Esophagus (tissue), 2 donors: Measurements from ENCODE around the gene SPTSSB. TPM values are rescaled to one million over a fixed set of nuclear protein-coding genes. Genes with fewer than 3 reads are reported as not detected.

Experiments
- H3K27ac ChIP-seq, 2 donors: one replicate each; pipeline ENCODE4 v1.5.1; 2013; ENCODE audit warnings: low read depth in 2 of 2, mild to moderate bottlenecking in 2 of 2, inconsistent platforms in 1 of 2, low read length in 1 of 2, moderate library complexity in 1 of 2
- H3K27me3 ChIP-seq, 2 donors: one replicate each; pipeline ENCODE4 v1.6.1; 2013; ENCODE audit warnings: low read length in 2 of 2, control low read depth in 1 of 2, mild to moderate bottlenecking in 1 of 2; ENCODE audit not compliant: insufficient read depth in 2 of 2, control insufficient read depth in 1 of 2
- H3K36me3 ChIP-seq, 2 donors: one replicate each; pipeline ENCODE4 v1.6.1; 2013; ENCODE audit warnings: low read length in 1 of 2; ENCODE audit not compliant: control insufficient read depth in 2 of 2, insufficient read depth in 2 of 2
- H3K4me1 ChIP-seq, 2 donors: one replicate each; pipeline ENCODE4 v1.6.1; 2013; ENCODE audit warnings: low read length in 1 of 2; ENCODE audit not compliant: control insufficient read depth in 2 of 2, insufficient read depth in 2 of 2
- H3K4me3 ChIP-seq, 2 donors: one replicate each; pipeline ENCODE4 v1.5.1; 2013; ENCODE audit warnings: low read length in 2 of 2, mild to moderate bottlenecking in 2 of 2, low read depth in 1 of 2, moderate library complexity in 1 of 2
- H3K9me3 ChIP-seq, 2 donors: one replicate each; pipeline ENCODE4 v1.6.1; 2013; ENCODE audit warnings: mild to moderate bottlenecking in 2 of 2, low read depth in 1 of 2, low read length in 1 of 2, moderate library complexity in 1 of 2; ENCODE audit not compliant: control insufficient read depth in 2 of 2, insufficient read depth in 1 of 2
- WGBS, 2 donors: extraction: QIAGEN DNeasy Blood & Tissue Kit; methylation state at CpG; one replicate each; pipeline ENCODE4 v1.1.7; 2013; 5-methylcytosine and 5-hydroxymethylcytosine counted together
- polyA plus RNA-seq, 2 donors: library from polyadenylated mRNA; stranded (reverse); fragments of 200-250 nt; gene quantifications; one replicate each; pipeline ENCODE4 v1.2.3, GENCODE V29; 2013
- donor health status: healthy with polysubstance abuse.
- donor health status: Bipolar disorder and iron deficiency.

SPTSSB gene
- polyA plus RNA-seq, 2 donors, result 6.8 to 15.2 TPM

DNA sequence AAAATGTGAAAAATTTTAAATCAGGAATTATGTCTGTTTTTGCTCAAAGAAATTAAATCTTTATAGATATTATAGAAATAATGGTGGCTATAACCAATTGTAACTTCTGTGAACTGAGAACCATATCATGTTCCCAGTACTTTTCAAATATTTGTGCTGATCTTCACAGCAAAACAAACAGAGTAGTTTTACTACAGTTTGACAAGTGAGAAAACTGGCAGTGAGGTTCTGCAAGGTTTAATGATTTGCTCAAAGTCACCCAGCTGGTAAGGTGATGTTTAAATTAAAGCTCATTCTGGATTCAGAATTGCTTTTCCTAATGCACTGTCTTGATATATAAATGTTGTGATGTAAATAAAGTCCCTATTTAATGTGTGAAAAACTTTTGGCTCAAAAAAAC is 22.0 kb upstream of the SPTSSB start:
- H3K4me3 ChIP-seq, result no peak overlapping the region
- no peak overlapping the region for H3K27ac ChIP-seq
- H3K9me3 ChIP-seq, result no peaks in the 10 kb centered on the region
- H3K27me3 ChIP-seq, result no peaks in the 10 kb centered on the region
- H3K36me3 ChIP-seq, result no peaks in the 10 kb centered on the region
- no peaks in the 10 kb centered on the region for H3K4me1 ChIP-seq

DNA sequence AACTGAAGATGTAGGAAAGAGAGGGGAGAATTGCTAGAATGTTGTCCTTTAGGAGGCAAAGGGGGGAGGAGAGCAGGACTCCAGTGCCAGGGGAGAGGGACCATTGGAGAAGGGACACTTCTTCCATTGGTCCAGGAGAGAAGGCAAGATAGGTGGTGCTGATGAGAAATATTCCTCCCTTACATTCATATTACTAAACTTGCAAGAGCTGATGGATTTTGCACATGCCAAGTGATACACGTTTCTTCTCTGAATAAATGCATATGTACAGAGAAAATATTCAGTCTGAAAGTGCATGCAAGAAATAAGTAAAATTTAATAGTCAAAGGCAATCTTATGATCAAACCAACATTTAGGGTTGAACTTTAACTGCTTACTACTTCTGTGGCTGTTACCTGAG is 21.5 kb upstream of the SPTSSB start:
- H3K9me3 ChIP-seq, result no peaks in the 10 kb centered on the region
- 76% methylated on average over 1 of the region's 1 CpG for WGBS, 2 donors
- H3K36me3 ChIP-seq, result no peaks in the 10 kb centered on the region
- H3K27ac ChIP-seq, result no peak overlapping the region
- H3K4me3 ChIP-seq, result no peak overlapping the region
- H3K27me3 ChIP-seq, result no peaks in the 10 kb centered on the region
- H3K4me1 ChIP-seq, result no peaks in the 10 kb centered on the region

DNA sequence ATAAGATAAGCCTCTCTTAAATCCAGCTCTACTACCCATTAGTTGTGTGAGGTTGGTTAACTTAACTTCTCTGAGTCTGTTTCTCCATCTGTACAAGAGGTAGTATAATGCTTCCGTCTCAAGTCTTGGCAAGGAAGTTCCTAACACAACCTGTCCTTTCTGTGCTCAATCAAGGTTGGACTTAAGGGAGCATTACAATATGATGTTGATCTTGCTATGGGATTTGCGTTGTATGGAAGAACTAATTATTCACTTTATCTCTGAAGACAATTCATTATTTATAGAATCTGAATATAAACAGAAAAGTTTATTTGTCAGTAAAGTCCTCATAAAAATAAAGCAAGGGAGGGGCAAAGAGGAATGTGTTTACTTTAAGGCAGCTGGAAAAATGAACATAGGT is 18.9 kb upstream of the SPTSSB start:
- no peaks in the 10 kb centered on the region for H3K36me3 ChIP-seq
- 87 to 88% methylated on average over 2 of the region's 2 CpGs for WGBS, 2 donors
- H3K27me3 ChIP-seq, result no peaks in the 10 kb centered on the region
- H3K27ac ChIP-seq, result no peak overlapping the region
- H3K4me3 ChIP-seq, result no peak overlapping the region
- H3K9me3 ChIP-seq, result no peaks in the 10 kb centered on the region
- no peaks in the 10 kb centered on the region for H3K4me1 ChIP-seq

DNA sequence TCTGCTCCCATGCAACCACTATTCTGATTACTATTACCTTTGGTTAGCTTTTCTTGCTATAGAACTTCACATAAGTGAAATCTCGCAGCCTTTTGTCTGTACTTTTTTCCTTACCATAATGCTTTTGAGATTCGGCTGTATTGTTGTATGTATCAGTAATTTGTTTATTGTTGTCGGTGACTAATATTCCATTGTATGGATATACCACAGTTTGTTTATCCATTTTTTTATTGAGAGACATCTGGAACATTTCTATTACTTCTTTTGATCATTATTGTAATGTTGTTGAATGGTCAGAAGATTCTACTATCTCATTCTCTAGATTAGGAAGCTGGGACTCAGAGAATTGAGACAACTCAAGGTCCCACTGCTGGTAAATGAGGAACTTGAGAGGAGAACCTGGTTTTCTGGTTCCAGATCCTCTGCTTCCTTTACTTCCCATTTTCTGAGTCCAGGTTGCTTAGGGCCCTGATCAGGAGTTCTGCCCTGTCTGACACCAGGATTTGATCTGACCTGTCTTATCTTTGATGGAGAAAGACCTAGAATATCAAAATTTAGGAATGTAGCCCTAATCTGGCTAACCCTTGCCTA is 18.2 kb upstream of the SPTSSB start:
- Histone ChIP-seq H3K4me1 (no peaks in the 10 kb centered on the region), H3K36me3 (no peaks in the 10 kb centered on the region), H3K9me3 (no peaks in the 10 kb centered on the region), H3K27me3 (no peaks in the 10 kb centered on the region), H3K4me3 (no peak overlapping the region), H3K27ac (no peak overlapping the region)
- 94 to 95% methylated on average over 3 of the region's 3 CpGs for WGBS, 2 donors

DNA sequence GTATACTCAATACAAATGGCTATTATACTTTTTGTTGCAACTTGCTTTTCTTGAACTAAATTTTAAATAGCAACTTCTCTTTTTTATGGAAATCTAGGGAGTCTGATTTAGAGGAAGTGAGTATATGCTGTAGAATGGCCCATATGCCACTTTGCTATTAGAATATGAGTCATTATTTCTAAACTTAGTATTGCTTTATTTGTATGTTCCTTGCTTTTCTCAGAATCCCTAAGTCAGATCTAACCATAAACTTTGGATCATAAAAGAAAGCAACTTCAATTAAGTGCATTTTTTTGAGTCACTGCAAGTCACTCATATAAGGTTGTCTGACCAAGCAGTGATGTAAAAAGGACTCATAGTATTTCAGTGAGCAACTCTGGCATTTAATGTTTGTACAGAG is 17.5 kb upstream of the SPTSSB start:
- Histone ChIP-seq H3K36me3 (no peaks in the 10 kb centered on the region), H3K4me3 (no peak overlapping the region), H3K27ac (no peak overlapping the region), H3K27me3 (no peaks in the 10 kb centered on the region), H3K9me3 (no peaks in the 10 kb centered on the region), H3K4me1 (no peaks in the 10 kb centered on the region)

DNA sequence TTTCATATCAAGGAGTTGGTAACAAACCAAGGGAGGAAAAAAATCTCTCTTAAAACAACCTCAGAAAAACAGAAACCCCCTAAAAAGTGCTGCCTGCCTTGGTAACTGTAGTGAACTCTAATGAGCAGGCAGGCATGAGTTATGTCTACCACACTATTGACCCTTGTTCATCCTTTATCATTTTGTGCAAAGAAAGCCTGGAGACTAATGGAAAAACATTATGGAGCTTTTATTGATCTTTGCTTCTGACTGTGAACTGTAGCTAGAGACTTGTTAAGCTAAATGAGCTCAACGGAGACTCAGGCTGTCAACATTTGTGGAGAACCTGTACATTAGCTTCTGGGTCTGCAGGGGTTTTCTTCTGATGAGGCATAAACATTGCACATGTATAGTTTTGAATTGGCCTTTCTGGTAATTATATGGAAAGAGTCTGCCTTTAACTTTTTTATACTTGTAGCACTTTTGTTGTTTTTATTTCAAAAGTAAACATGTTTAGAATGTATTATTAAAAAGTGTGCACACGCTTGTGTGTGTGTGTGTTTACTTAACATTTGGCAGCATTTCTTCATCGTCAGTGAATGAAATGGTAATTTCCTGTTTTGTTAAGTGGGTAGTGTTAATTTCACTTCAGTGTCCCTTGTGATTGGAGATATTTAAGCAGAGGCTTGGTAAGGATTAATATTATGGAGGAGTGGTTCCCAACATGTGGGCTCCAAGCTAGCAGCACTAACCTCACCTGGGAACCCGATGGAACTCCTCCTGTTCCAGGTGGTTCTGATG is 15.9 kb upstream of the SPTSSB start:
- H3K27me3 ChIP-seq, result no peaks in the 10 kb centered on the region
- no peaks in the 10 kb centered on the region for H3K36me3 ChIP-seq
- H3K9me3 ChIP-seq, result no peaks in the 10 kb centered on the region
- H3K27ac ChIP-seq, result no peak overlapping the region
- 46 to 65% methylated on average over 4 of the region's 4 CpGs for WGBS, 2 donors
- H3K4me3 ChIP-seq, result no peak overlapping the region
- no peaks in the 10 kb centered on the region for H3K4me1 ChIP-seq

DNA sequence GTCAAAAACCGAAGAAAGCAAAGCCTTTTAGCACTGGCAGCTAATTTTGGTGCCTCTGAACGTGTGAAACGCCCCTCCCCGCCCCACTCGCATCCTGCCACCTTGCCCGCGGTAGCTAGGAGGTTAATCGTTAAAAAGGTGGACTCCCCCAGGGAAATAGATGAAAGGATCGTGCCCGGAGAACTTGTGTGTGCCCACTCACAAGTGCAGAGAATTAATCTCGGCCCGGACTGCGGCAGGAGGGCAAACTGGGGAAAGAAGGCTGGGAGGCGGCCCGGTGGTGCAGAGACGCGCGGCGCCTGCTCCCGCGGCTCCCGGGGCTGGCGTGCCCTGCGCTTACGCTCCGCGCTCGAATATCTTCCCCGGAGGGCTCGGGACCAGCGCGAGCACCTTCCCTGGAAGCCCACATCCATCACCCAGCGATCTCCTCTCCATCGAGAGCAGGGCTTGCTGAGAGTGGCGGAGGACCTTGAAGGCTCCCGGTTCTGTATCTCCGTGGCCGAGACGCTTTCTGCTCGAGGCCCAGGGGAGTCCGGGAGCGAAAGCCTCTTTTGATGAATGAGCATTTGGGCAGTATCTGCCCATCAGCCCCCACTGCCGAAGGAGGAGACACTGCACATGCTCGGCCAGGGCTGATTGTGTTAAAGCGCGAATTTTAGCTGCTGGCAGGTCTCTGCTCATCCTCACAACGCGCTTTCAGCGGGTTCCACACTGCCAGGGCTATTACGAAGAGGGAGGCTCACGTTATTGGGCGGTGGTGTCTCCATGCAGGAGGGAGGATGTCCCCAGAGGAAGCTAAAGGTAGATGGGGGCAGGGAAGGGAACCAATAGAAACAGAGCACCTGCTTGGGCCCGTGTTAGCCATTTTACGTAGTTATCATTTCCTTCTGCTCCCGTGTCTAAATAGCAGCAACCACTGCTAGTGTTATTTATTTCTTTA is 1.3 kb upstream of the SPTSSB start:
- H3K4me1 ChIP-seq, result peaks cover 0 to 2% of the 10 kb centered on the region in 2 donors
- H3K4me3 ChIP-seq, result peak overlapping the region; percentile 61 to 79
- no peaks in the 10 kb centered on the region for H3K27me3 ChIP-seq
- H3K9me3 ChIP-seq, result no peaks in the 10 kb centered on the region
- no peaks in the 10 kb centered on the region for H3K36me3 ChIP-seq
- WGBS, 2 donors, result 4% methylated on average over 55 of the region's 55 CpGs
- peak overlapping the region; percentile 83 for H3K27ac ChIP-seq

DNA sequence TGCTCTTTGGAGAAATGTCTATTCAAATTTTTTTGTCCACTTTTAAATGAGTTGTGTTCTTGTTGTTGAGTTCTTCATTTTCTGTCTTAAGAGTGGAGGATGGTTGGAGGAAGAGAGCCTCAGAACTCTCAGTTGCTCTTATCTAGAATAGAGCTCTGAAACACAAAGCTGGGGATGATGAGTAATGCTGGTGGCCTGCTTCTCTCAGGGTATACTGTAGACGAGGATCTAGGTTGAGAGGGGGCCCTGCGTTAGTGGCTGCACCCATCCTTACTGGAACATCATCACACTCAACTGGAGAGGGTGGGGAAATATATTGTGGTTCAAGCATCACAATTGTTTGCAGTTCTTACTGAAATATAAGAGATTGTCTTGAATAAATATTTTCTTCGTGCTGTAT is 1.8 kb downstream of the SPTSSB start:
- H3K36me3 ChIP-seq, result no peaks in the 10 kb centered on the region
- WGBS, 2 donors, result 53 to 64% methylated on average over 3 of the region's 3 CpGs
- H3K9me3 ChIP-seq, result no peaks in the 10 kb centered on the region
- H3K27me3 ChIP-seq, result no peaks in the 10 kb centered on the region
- H3K27ac ChIP-seq, result no peak overlapping the region
- H3K4me3 ChIP-seq, result no peak overlapping the region
- peaks cover 0 to 2% of the 10 kb centered on the region in 2 donors for H3K4me1 ChIP-seq

DNA sequence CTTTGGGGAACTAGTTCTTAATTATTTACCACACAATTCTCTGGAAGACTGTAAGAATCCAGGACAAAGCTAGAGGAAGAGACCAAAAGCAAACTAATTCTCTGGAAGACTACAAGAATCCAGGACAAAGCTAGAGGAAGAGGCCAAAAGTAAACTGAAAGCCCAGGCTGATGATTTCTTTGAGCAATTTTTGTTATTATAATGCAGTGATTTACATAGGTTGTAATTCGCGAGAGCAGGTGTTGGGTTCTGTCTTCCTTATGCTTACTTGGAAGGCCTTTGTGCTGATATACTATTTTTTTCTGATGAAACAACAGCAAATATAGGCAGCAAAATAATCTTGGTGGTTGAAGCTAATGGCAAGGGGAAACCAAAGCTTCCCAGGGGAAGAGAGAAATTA is 5.2 kb downstream of the SPTSSB start:
- Histone ChIP-seq H3K27me3 (no peaks in the 10 kb centered on the region), H3K4me3 (no peak overlapping the region), H3K36me3 (no peaks in the 10 kb centered on the region), H3K27ac (no peak overlapping the region), H3K9me3 (no peaks in the 10 kb centered on the region), H3K4me1 (no peaks in the 10 kb centered on the region)
- WGBS, 2 donors, result 81 to 89% methylated on average over 2 of the region's 2 CpGs
